ENCODE measurements around the gene HSPA12A. TPM values are rescaled to one million over a fixed set of nuclear protein-coding genes. Genes with fewer than 3 reads are reported as not detected.

The HSPA12A gene
- total and polyA plus RNA-seq, 7 donors, result 1.4 to 17.4 (median 12.3) TPM

GRCh38 chr10:116704926-116705325, 37.4 kb downstream of the HSPA12A start:
- H3K27me3 ChIP-seq, result no peaks in the 10 kb centered on the region
- H3K4me1 ChIP-seq, result peaks cover 0 to 6% (median 3%) of the 10 kb centered on the region in 4 donors
- no peaks in the 10 kb centered on the region for H3K9me3 ChIP-seq
- H3K27ac ChIP-seq, result no peak overlapping the region
- H3K4me3 ChIP-seq, result no peak overlapping the region
- no peak for DNase-seq
- no peak for TF ChIP-seq POLR2AphosphoS5 (IDR thresholded peaks at IDR 0.05)
- TF ChIP-seq EP300 (IDR thresholded peaks at IDR 0.05), result no peak
- no peak for TF ChIP-seq POLR2A (IDR thresholded peaks at IDR 0.05)
- TF ChIP-seq CTCF (IDR thresholded peaks at IDR 0.05), result no peak
- intact Hi-C loops (cut with DNase I), result no loop called here
- 69 to 86% methylated on average over 11 of the region's 11 CpGs for WGBS, 2 donors
- H3K36me3 ChIP-seq, result peaks cover 0 to 5% (median 2%) of the 10 kb centered on the region in 4 donors

DNA sequence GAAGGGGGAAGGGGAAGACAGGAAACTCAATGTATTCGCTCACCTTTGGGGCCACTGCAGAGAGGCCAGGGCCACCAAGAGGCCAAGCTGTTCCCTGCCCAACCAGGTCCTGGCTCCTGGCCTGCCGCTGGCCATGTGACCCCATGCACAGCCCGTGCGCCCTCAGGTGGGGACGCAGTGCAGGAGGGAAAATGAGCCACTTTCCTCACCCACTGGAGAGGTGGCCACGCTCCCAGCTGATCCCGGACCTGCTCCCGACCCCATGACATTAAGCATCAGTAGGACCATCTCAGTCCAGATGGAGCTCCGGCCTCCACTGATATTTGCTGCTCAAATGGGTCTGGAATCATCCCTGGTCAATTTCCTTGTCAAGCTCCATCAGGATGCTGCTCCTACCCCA, 40.2 kb downstream of the HSPA12A start:
- Histone ChIP-seq H3K27ac (no peak overlapping the region), H3K4me3 (no peak overlapping the region), H3K9me3 (no peaks in the 10 kb centered on the region), H3K27me3 (no peaks in the 10 kb centered on the region), H3K36me3 (peaks cover 0 to 19% (median 2%) of the 10 kb centered on the region in 4 donors), H3K4me1 (no peaks in the 10 kb centered on the region)
- TF ChIP-seq CTCF (IDR thresholded peaks at IDR 0.05) (no peak), POLR2A (IDR thresholded peaks at IDR 0.05) (no peak), EP300 (IDR thresholded peaks at IDR 0.05) (no peak), POLR2AphosphoS5 (IDR thresholded peaks at IDR 0.05) (no peak)
- intact Hi-C loops (cut with DNase I), result no loop called here
- DNase-seq, result peak; percentile 46
- 88 to 89% methylated on average over 9 of the region's 9 CpGs for WGBS, 2 donors

- peak; percentile 39 for DNase-seq
- H3K27ac ChIP-seq, result no peak overlapping the region
- 80 to 82% methylated on average over 5 of the region's 5 CpGs for WGBS, 2 donors
- no peaks in the 10 kb centered on the region for H3K4me1 ChIP-seq
- H3K36me3 ChIP-seq, result peaks cover 0 to 19% (median under 1%) of the 10 kb centered on the region in 4 donors
- no peak overlapping the region for H3K4me3 ChIP-seq
- intact Hi-C loops (cut with DNase I), result no loop called here
- no peaks in the 10 kb centered on the region for H3K9me3 ChIP-seq
- H3K27me3 ChIP-seq, result no peaks in the 10 kb centered on the region
- TF ChIP-seq CTCF (IDR thresholded peaks at IDR 0.05), result no peak
These were observed 42.8 kb downstream of the HSPA12A start for GRCh38 chr10:116699471-116700150.

DNA sequence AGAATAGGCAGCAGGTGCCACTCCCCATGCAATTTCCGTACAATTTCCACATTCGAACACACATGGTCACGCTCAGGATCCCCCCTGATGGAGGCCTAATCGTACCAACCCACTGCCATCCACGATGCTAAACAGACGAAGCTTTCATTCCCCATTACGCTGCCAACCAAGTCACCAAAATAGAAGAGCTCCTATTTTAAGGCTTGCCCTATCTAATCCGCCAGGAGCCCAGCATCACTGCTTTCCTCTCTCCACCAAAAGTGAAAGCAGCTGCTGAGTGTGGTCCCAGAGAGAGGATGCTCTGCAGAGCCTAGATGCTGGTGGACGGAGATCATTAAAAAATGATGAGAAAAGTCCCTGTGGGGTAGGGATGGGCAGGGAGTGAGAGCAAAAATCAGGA, 43.3 kb downstream of the HSPA12A start:
- H3K4me3 ChIP-seq, result no peak overlapping the region
- H3K36me3 ChIP-seq, result peaks cover 0 to 19% (median 0%) of the 10 kb centered on the region in 4 donors
- H3K4me1 ChIP-seq, result no peaks in the 10 kb centered on the region
- no peaks in the 10 kb centered on the region for H3K27me3 ChIP-seq
- no peak for TF ChIP-seq POLR2A (IDR thresholded peaks at IDR 0.05)
- TF ChIP-seq EP300 (IDR thresholded peaks at IDR 0.05), result no peak
- no peak for TF ChIP-seq CTCF (IDR thresholded peaks at IDR 0.05)
- TF ChIP-seq POLR2AphosphoS5 (IDR thresholded peaks at IDR 0.05), result no peak
- peak overlapping the region in 1 of 4 donors; percentile 38 for H3K27ac ChIP-seq
- no peaks in the 10 kb centered on the region for H3K9me3 ChIP-seq
- peak; percentile 29 for DNase-seq
- 86 to 91% methylated on average over 9 of the region's 9 CpGs for WGBS, 2 donors
- intact Hi-C loops (cut with DNase I), result no loop called here

- peak; percentile 13 for DNase-seq
- Histone ChIP-seq H3K4me3 (no peak overlapping the region), H3K9me3 (no peaks in the 10 kb centered on the region), H3K4me1 (no peaks in the 10 kb centered on the region), H3K27me3 (no peaks in the 10 kb centered on the region), H3K27ac (peak overlapping the region in 1 of 4 donors; percentile 38), H3K36me3 (peaks cover 0 to 16% (median 0%) of the 10 kb centered on the region in 4 donors)
- TF ChIP-seq EP300 (IDR thresholded peaks at IDR 0.05) (no peak), POLR2AphosphoS5 (IDR thresholded peaks at IDR 0.05) (no peak), POLR2A (IDR thresholded peaks at IDR 0.05) (no peak), CTCF (IDR thresholded peaks at IDR 0.05) (no peak)
- intact Hi-C loops (cut with DNase I), result no loop called here
- 79 to 89% methylated on average over 9 of the region's 9 CpGs for WGBS, 2 donors
These were observed 44.0 kb downstream of the HSPA12A start for GRCh38 chr10:116698364-116698763.

Data from sigmoid colon (tissue), 7 donors.